Esophagus squamous epithelium (tissue), 4 donors: ENCODE results near the gene PPP2R3A.

ENCODE experiments used
- CTCF ChIP-seq, 6 experiments: fragments of 450-650 bp in 4 of 6; fragments of 200-600 bp in 2 of 6; sonication (generic) in 2 of 6; IDR thresholded peaks; one replicate each; pipeline ENCODE4 v1.5.1; 2016 to 2019; ENCODE audit warnings: antibody characterized with exemption in 6 of 6, mild to moderate bottlenecking in 4 of 6, moderate library complexity in 4 of 6
- POLR2A ChIP-seq, 4 donors: fragments of 450-650 bp; IDR thresholded peaks; one replicate each; pipeline ENCODE4 v1.6.1; 2017; ENCODE audit warnings: antibody characterized with exemption in 4 of 4, mild to moderate bottlenecking in 4 of 4, moderate library complexity in 3 of 4

GRCh38 chr3:136193278-136194054 lies 227.9 kb downstream of the PPP2R3A start:
- no peak for TF ChIP-seq CTCF (IDR thresholded peaks at IDR 0.05)
- TF ChIP-seq POLR2A (IDR thresholded peaks at IDR 0.05): no peak
